ENCODE measurements around the gene SSTR3.

Gene SSTR3

GRCh38 chr22:37229805-37230672, 17.8 kb upstream of the SSTR3 start:
- no peak for DNase-seq

- DNase-seq = no peak
Observed at GRCh38 chr22:37229012-37229804, 16.9 kb upstream of the SSTR3 start.

GRCh38 chr22:37228106-37229011, 16.1 kb upstream of the SSTR3 start:
- peak in 8 of 58 donors; percentile 5 to 27 (median 14) for DNase-seq

GRCh38 chr22:37226514-37226913, 14.2 kb upstream of the SSTR3 start:
- DNase-seq = no peak

- DNase-seq = no peak
Observed at GRCh38 chr22:37226087-37226486, 13.8 kb upstream of the SSTR3 start.

- DNase-seq = no peak
Observed at GRCh38 chr22:37225481-37225880, 13.2 kb upstream of the SSTR3 start.

GRCh38 chr22:37224757-37225420, 12.6 kb upstream of the SSTR3 start:
- DNase-seq = no peak

- DNase-seq = no peak
Observed at GRCh38 chr22:37223965-37224551, 11.8 kb upstream of the SSTR3 start.

GRCh38 chr22:37222440-37222971, 10.2 kb upstream of the SSTR3 start:
- no peak for DNase-seq

GRCh38 chr22:37221424-37222333, 9.4 kb upstream of the SSTR3 start:
- no peak for DNase-seq

GRCh38 chr22:37220543-37220981, 8.3 kb upstream of the SSTR3 start:
- DNase-seq = no peak

GRCh38 chr22:37219533-37219932, 7.3 kb upstream of the SSTR3 start:
- no peak for DNase-seq

GRCh38 chr22:37218771-37219411, 6.6 kb upstream of the SSTR3 start:
- no peak for DNase-seq

GRCh38 chr22:37218399-37218770, 6.1 kb upstream of the SSTR3 start:
- DNase-seq = no peak

GRCh38 chr22:37215890-37216289, 3.6 kb upstream of the SSTR3 start:
- no peak for DNase-seq

GRCh38 chr22:37214731-37215030, 2.4 kb upstream of the SSTR3 start:
- no peak for DNase-seq

GRCh38 chr22:37213941-37214730, 1.9 kb upstream of the SSTR3 start:
- DNase-seq = no peak
